HepG2 (cell line): Measurements from ENCODE around the gene KRTCAP2. TPM values are rescaled to one million over a fixed set of nuclear protein-coding genes. Genes with fewer than 3 reads are reported as not detected.

Experiments
- ATAC-seq: fragments of 200-7000 bp; cut with Tn5 transposase; 3 replicates; pipeline ENCODE4 v1.9.1; 2020; ENCODE audit warnings: mild to moderate bottlenecking, moderate library complexity
- BruUV-seq: library from RNA; stranded (reverse); fragments of 400-500 nt; replicated peaks from 2 replicates; lab custom pipeline; 2021; lab: Mats Ljungman, UMichigan
- CTCF ChIA-PET: fragments of 300-600 bp; formaldehyde crosslinking; extraction: SDS; loops from one replicate; lab custom pipeline; 2021; ENCODE audit warnings: low total read pairs, inconsistent platforms, low intra/inter-chr PET ratio; lab: Yijun Ruan, JAX
- POLR2A ChIA-PET: fragments of 350-600 bp; sonication (Branson Sonifier 250); formaldehyde crosslinking; loops from one replicate; lab custom pipeline; 2020; ENCODE audit warnings: antibody characterized with exemption, inconsistent platforms; lab: Yijun Ruan, JAX
- DNase-seq: peaks from one replicate; pipeline ENCODE4 v3.0.0-alpha.2; 2015; ENCODE audit warnings: low spot score
- FAIRE-seq: peaks from 3 replicates; lab custom pipeline; 2011; peaks lifted over from hg19 to GRCh38; lab: Jason Lieb, UNC
- H2AFZ ChIP-seq: one replicate; pipeline ENCODE4 v1.6.1; 2011; ENCODE audit warnings: low read length, inconsistent platforms
- H3K27ac ChIP-seq: fragments of 300-600 bp; 3 replicates; pipeline ENCODE4 v1.8.0; 2011; ENCODE audit warnings: mixed run types, mild to moderate bottlenecking, mixed read lengths, low read length, inconsistent platforms; ENCODE audit not compliant: insufficient read depth; ENCODE audit errors: extremely low read length
- H3K27me3 ChIP-seq, 2 experiments: fragments of 200-600 bp in 1 of 2; 2 replicates in 1 of 2; 3 replicates in 1 of 2; pipeline versions ENCODE4 v1.6.0 to v1.8.0; 2011; ENCODE audit warnings: low read length in 2 of 2, mild to moderate bottlenecking in 2 of 2, moderate library complexity in 2 of 2, inconsistent platforms in 1 of 2; ENCODE audit not compliant: insufficient read depth in 2 of 2, control insufficient read depth in 1 of 2
- H3K36me3 ChIP-seq, 2 experiments: fragments of 200-600 bp in 1 of 2; replicated peaks in 1 of 2; 2 replicates in 1 of 2; 3 replicates in 1 of 2; pipeline versions ENCODE4 v1.5.1 to v1.8.0; 2011; ENCODE audit warnings: low read length in 2 of 2, inconsistent platforms in 1 of 2; ENCODE audit not compliant: insufficient read depth in 2 of 2, control insufficient read depth in 1 of 2
- H3K4me1 ChIP-seq: 2 replicates; pipeline ENCODE4 v1.5.1; 2012; ENCODE audit warnings: low read length, inconsistent platforms; ENCODE audit not compliant: insufficient read depth
- H3K4me2 ChIP-seq: 2 replicates; pipeline ENCODE4 v1.6.0; 2011; ENCODE audit warnings: low read depth, low read length, inconsistent platforms
- H3K4me3 ChIP-seq, 3 experiments: fragments of 200-600 bp in 1 of 3; sonication (generic), shearing (Covaris generic) in 1 of 3; replicated peaks in 1 of 3; 2 replicates each; pipeline ENCODE4 v1.5.1; 2011 to 2016; ENCODE audit warnings: low read length in 3 of 3, inconsistent platforms in 2 of 3, low read depth in 2 of 3, mild to moderate bottlenecking in 2 of 3, control low read depth in 1 of 3, mixed read lengths in 1 of 3; ENCODE audit not compliant: insufficient read depth in 1 of 3
- H3K79me2 ChIP-seq: one replicate; pipeline ENCODE4 v1.6.1; 2011; ENCODE audit warnings: low read length, inconsistent platforms; ENCODE audit not compliant: insufficient read depth
- H3K9ac ChIP-seq: 2 replicates; pipeline ENCODE4 v1.6.0; 2011; ENCODE audit warnings: mild to moderate bottlenecking, low read depth, low read length, inconsistent platforms; ENCODE audit not compliant: insufficient read depth
- H3K9me3 ChIP-seq: 2 replicates; pipeline ENCODE4 v1.5.1; 2012; ENCODE audit warnings: mild to moderate bottlenecking, low read length
- H4K20me1 ChIP-seq: 2 replicates; pipeline ENCODE4 v1.6.0; 2011; ENCODE audit warnings: inconsistent platforms, mild to moderate bottlenecking, low read length, moderate library complexity; ENCODE audit not compliant: insufficient read depth
- BRD4 ChIP-seq: sonication (generic); formaldehyde crosslinking; IDR thresholded peaks from 2 replicates; pipeline ENCODE4 v1.4.0; 2020; ENCODE audit warnings: missing genetic modification reagents
- HNF1B ChIP-seq: sonication (generic); formaldehyde crosslinking; IDR thresholded peaks from 2 replicates; pipeline ENCODE4 v1.5.1; 2020; ENCODE audit warnings: mild to moderate bottlenecking, moderate library complexity, missing genetic modification reagents
- NKX3-1 ChIP-seq: sonication (generic); formaldehyde crosslinking; IDR thresholded peaks from 2 replicates; pipeline ENCODE4 v1.5.0; 2020; ENCODE audit warnings: missing genetic modification reagents
- ZBTB43 ChIP-seq: sonication (generic); formaldehyde crosslinking; conservative IDR thresholded peaks from 2 replicates; pipeline ENCODE4 v1.4.0; 2020; ENCODE audit warnings: missing genetic modification reagents
- ZNF713 ChIP-seq: sonication (generic); formaldehyde crosslinking; IDR thresholded peaks from 2 replicates; pipeline ENCODE4 v1.4.0; 2020; ENCODE audit warnings: mild to moderate bottlenecking, missing genetic modification reagents
- WGBS: methylation state at CpG from one replicate; pipeline ENCODE4 v1.1.6; 2017; ENCODE audit warnings: low lambda C conversion rate; 5-methylcytosine and 5-hydroxymethylcytosine counted together
- in situ Hi-C: cut with HindIII; loops from 2 replicates; pipeline ENCODE4 v1.10.0; 2017; ENCODE audit warnings: low pct_unique_long_range_greater_than_20kb; ENCODE audit not compliant: extremely low pct_ligation_motif_present
- intact Hi-C: fragments of 100-400 bp; cut with micrococcal nuclease; formaldehyde crosslinking; loops from one replicate; pipeline ENCODE4 v1.10.0; 2022; ENCODE audit not compliant: unreplicated experiment
- polyA plus RNA-seq, 8 experiments: library from polyadenylated mRNA; depleted of rRNA in 3 of 8; stranded (reverse) in 7 of 8; unstranded in 1 of 8; fragments of >200 nt; fragmentation: Illumina TruSeq in 4 of 8; extraction: Trizol in 4 of 8; gene quantifications; 2 replicates each; pipeline versions ENCODE4 v1.2.1 to v1.2.3, GENCODE V29; 2011 to 2016; ENCODE audit warnings: low read depth in 4 of 8, missing spikeins in 1 of 8, mixed read lengths in 1 of 8; ENCODE audit not compliant: insufficient read depth in 1 of 8
- total RNA-seq, 5 experiments: library from RNA; depleted of rRNA; stranded (reverse); fragments of >200 nt; fragmentation: Illumina TruSeq; extraction: Trizol; gene quantifications; 2 replicates each; pipeline ENCODE4 v1.2.3, GENCODE V29; 2016; ENCODE audit warnings: low read depth in 1 of 5

KRTCAP2 gene
- total and polyA plus RNA-seq, 2 of the 13 experiments (the other 11 are each of a cell fraction or from before 2014, with no cell fraction given), result 77.3 to 79.4 TPM

- Histone ChIP-seq H3K9me3 (no peaks in the 10 kb centered on the region), H3K4me2 (peak within 1 kb of the TSS; percentile 83), H3K4me3 (peak within 1 kb of the TSS; percentile 71 to 92 (median 79)), H3K36me3 (peaks cover 0 to 12% of the 10 kb centered on the region in 2 experiments; a peak in 2 of 5 replicates), H3K9ac (peak within 1 kb of the TSS; percentile 80), H2AFZ (no peak within 1 kb of the TSS), H3K79me2 (peaks cover 10% of the 10 kb centered on the region), H3K27ac (peak within 1 kb of the TSS; percentile 73)
- no TSS peak for BruUV-seq
- intact Hi-C loops, result no loop called here
- 0 out of 2 replicates have a peak, but pooled peaks have one; percentile 8 for TF ChIP-seq ZBTB43 (CRISPR knock-in tag)
- no peak for TF ChIP-seq ZNF713 (CRISPR knock-in tag)
- 0 out of 2 replicates have a peak, but pooled peaks have one; percentile 14 for TF ChIP-seq BRD4
- TF ChIP-seq HNF1B (CRISPR knock-in tag), result 0 out of 2 replicates have a peak, but pooled peaks have one; percentile 5
- 0 out of 2 replicates have a peak, but pooled peaks have one; percentile 10 for TF ChIP-seq NKX3-1 (CRISPR knock-in tag)
- TF ChIP-seq, all 625 proteins: peak for 4
- POLR2A ChIA-PET, result interaction anchor here (0.9 to 2.2 kb wide), 11 partner anchors 20 to 89 kb away, joined by 3 to 30 read pairs (median 8); partner anchors contain the start of genes DPM3 and SLC50A1
- WGBS, result 61% methylated on average over 38 of the region's 38 CpGs
- in situ Hi-C loops, result no loop called here
- ATAC-seq, result no peak
- FAIRE-seq, result no peak
- no peak for DNase-seq
- Histone ChIP-seq H3K4me1 (peaks cover 47% of the 10 kb centered on the region), H3K27me3 (0 out of 5 replicates have a peak, but pooled peaks cover 0 to 1% of the 10 kb centered on the region in 2 experiments), H4K20me1 (no peaks in the 10 kb centered on the region)
- CTCF ChIA-PET, result interaction anchor here (1.2 kb wide), 2 partner anchors 34 to 88 kb away, joined by 3 read pairs; no protein-coding TSS in a partner anchor
Measured at GRCh38 chr1:155173478-155174323, 597 bp upstream of the KRTCAP2 start, which contains the start of gene TRIM46. TSS of gene TRIM46 (plus strand) at chr1:155173849. CDS start at chr1:155173967, 118 bp downstream.
